HG03432 (cell line): ENCODE measurements around the gene GLTP.

Experiments
- ATAC-seq: cut with Tn5 transposase; IDR thresholded peaks from one replicate; pipeline ENCODE4 v1.9.1; 2021; ENCODE audit warnings: mild to moderate bottlenecking, moderate library complexity; ENCODE audit not compliant: unreplicated experiment

GLTP gene

GRCh38 chr12:109827566-109828550 lies 52.5 kb downstream of the GLTP start:
- ATAC-seq = no peak

- ATAC-seq = no peak
Observed at GRCh38 chr12:109827080-109827479, 53.3 kb downstream of the GLTP start.

- ATAC-seq = no peak
Observed at GRCh38 chr12:109824731-109825130, 55.6 kb downstream of the GLTP start.

GRCh38 chr12:109822951-109823411 lies 57.4 kb downstream of the GLTP start:
- no peak for ATAC-seq

GRCh38 chr12:109822416-109822815 lies 57.9 kb downstream of the GLTP start:
- no peak for ATAC-seq

- no peak for ATAC-seq
Observed at GRCh38 chr12:109821968-109822367, 58.4 kb downstream of the GLTP start.

GRCh38 chr12:109820816-109821381 lies 59.4 kb downstream of the GLTP start:
- ATAC-seq = no peak

- ATAC-seq = no peak
Observed at GRCh38 chr12:109818905-109819500, 61.3 kb downstream of the GLTP start.

GRCh38 chr12:109818253-109818652 lies 62.1 kb downstream of the GLTP start:
- no peak for ATAC-seq

- no peak for ATAC-seq
Observed at GRCh38 chr12:109817627-109818231, 62.6 kb downstream of the GLTP start.

- ATAC-seq = no peak
Observed at GRCh38 chr12:109816870-109817269, 63.5 kb downstream of the GLTP start.

- ATAC-seq = no peak
Observed at GRCh38 chr12:109815757-109816617, 64.4 kb downstream of the GLTP start.

- no peak for ATAC-seq
Observed at GRCh38 chr12:109815225-109815624, 65.1 kb downstream of the GLTP start.

- ATAC-seq = no peak
Observed at GRCh38 chr12:109814600-109815150, 65.7 kb downstream of the GLTP start.

- no peak for ATAC-seq
Observed at GRCh38 chr12:109813810-109814416, 66.4 kb downstream of the GLTP start.

GRCh38 chr12:109811624-109811995 lies 68.7 kb downstream of the GLTP start:
- ATAC-seq = no peak

GRCh38 chr12:109810954-109811623 lies 69.3 kb downstream of the GLTP start:
- no peak for ATAC-seq

GRCh38 chr12:109808876-109809646 lies 71.3 kb downstream of the GLTP start:
- no peak for ATAC-seq
